IPS-NIHi11 (cell line): Measurements from ENCODE around the gene ALK.

ENCODE experiments used
- DNase-seq: peaks from one replicate; pipeline ENCODE4 v3.0.0; 2012; ENCODE audit warnings: mixed read lengths, low spot score

Gene ALK

DNA sequence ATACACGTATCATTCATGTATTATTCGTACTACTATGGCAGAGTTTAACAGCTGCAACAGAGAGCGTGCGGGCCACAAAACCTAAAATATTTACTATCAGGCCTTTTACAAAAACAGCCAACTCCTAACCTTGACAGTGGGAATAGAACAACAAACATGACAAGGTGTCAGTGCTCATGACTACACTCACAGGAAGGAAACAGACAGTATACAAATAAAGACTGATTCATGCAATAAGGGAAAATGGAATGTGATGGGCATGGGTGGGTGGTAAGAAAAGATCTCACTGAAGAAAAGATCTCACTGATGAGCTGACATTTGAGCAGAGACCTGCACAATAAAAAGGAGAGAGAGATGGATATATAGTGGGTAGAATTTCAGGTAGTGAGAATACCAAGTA lies 347.8 kb downstream of the ALK start:
- DNase-seq = no peak

DNA sequence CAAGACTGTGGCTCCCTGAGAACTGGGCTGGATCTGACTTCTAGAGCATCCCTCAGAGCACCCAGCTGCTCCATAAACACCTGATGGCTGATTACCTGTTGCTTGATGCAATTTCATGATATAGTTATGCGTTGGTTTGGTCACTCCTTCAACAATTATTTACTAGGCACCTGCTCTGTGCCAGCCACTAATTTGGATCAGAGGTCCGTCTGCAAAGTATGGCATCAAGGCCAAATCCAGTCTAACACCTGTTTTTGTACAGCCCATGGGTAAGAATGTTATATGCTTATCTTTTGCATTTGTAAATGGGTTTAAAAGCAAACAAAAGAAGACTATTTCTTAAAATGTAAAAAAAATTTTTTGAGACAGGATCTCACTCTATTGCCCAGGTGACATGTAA lies 348.2 kb downstream of the ALK start:
- DNase-seq = no peak

DNA sequence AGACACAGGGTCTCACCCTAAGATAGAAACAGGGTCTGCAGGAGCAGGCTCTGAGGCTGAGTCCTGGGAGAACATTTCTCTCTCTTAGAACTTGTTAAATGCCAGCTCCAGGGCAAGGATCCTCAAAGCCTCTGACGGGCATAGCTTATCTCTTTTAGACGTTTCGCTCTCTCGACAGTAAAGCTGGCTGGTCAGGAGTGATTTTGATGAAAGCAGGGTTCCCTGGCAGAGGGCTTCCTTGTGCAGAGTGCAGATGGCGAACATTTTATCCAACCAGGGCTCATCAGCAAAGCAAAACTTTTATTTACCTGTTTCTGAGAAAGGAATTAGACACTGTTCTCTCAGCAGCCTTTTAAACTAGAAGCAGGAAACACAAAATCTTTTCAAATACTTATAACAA lies 350.8 kb downstream of the ALK start:
- no peak for DNase-seq

DNA sequence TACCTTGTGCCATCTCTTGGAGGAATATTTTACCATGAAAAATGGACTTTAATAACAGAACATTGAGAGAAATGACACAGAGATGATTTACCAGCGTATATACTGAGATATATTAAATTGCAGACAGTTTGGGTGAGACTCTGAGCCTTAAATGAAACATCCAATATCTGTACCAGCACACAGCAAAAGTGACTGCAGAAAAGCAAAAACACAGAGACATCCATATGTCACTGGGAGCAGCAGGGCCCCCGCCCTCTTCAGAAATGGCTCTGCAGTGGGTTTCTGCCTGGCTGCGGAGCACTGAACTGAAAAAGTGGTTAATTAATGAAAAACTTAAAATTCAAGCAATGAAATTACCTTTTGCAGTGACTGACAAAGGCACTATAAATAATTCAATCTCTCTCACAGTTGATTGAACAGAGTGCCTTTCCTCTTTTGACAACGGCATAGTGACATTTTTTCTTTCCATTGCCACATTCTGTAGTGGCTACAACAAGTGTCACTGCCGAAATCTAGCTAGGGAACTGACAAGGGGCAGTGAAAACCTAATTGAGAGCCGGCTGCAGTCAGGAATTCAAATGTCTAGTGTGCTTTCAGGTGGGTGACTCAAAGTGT lies 353.4 kb downstream of the ALK start:
- no peak for DNase-seq

DNA sequence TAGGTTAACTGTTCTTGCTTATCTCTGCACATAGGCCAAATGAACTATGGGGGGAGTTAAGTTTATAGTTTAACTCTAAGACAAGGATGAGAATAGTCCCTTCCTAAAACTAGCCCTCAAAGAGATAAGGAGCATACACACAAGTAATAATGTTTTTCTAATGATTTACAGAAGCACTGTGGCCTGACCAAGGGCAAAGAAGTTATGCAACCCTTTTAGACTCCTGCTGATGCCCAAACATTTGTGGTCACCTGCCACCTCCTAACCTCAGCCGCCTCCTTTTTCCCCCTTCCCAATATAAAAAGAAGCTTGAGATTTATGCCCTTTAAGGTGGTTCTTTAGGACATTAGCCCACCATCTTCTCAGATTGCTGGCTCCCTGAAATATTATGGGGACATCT lies 357.7 kb downstream of the ALK start:
- no peak for DNase-seq

DNA sequence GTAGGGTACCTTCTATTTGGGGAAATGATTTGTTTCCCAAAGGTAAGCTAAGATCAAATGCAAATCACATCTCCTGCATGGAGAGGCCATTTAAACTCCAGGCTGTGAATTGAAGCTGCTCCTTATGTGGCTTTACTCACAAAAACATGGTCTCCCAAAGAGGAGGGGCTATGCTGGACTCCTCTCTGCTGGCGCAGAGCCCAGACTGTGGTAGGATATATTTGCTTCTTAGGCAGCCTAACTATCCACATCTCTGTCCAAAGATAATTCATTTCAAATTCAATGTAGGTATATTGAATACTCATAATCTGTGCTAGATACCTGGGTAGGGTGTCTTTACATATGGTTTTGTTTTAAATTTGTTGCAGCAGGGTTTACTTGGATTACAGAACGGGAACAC lies 358.5 kb downstream of the ALK start:
- DNase-seq = no peak

DNA sequence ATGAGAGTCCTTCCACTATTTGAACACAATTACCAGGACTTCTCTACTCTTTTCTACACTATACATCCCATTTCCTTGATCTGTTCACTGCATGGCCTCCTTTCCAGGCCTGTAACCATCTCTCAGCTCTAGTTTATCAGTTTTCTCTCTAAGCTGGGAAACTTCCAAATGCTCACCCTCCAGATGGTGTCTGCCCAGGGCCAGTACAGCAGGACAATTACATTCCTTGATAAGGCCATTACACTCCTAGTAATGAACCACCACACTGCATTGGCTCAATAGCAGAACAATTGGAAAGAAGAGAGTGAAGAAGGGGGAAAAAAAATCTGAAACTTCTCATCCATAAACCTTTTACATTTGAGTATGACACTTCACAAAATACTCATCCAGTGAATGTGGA lies 359.1 kb downstream of the ALK start:
- no peak for DNase-seq

DNA sequence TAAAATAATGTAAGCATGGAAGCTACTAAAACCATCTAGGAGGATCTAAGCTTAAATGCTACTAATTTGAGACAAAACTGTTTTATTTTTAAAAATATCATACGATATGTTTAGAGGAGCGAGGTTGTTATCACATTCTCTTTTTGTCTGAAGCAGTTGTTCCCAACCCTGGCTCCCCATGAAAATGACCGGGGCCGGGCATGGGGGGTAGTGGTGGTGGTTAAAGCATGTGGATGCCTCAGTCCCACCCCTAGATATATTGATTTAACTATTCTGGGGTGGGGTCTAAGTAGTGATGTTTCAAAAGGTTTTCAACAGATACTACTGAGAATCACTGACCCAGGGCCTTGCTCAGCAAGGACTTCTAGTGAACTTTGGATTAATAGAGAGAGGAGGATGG lies 359.8 kb downstream of the ALK start:
- DNase-seq = no peak

DNA sequence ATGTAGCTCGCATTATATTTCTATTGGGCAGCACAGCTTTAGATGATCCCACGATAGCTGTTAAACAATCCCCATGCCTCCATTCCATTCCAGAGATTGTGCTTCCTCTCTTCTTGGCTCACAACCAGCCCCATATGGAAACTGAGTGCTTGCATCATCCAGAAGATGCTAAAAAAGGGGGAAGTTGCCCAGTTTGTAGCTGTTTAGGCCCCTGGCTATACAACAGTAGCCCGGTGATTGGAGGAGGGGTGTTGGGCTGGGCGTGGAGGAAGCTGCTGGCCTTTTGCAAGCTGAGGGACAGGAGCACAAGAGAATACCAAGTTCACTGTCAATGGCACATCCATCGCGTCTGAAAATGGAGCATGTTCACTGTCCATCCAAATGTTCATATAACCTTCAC lies 360.2 kb downstream of the ALK start:
- no peak for DNase-seq

DNA sequence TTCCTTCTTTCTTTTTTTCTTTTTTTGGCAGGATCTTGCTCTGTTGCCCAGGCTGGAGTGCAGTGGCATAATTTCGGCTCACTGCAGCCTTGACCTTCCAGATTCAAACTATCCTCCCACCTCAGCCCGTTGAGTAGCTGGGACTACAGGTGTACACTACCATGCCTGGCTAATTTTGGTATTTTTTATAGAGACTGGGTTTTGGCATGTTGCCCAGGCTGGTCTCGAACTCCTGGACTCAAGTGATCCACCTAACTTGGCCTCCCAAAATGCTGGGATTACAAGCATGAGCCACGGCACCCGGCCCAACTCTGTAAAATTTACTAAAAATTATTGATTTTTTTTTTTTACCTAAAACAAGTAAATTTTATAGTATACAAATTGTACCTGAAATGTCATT lies 360.8 kb downstream of the ALK start:
- no peak for DNase-seq

DNA sequence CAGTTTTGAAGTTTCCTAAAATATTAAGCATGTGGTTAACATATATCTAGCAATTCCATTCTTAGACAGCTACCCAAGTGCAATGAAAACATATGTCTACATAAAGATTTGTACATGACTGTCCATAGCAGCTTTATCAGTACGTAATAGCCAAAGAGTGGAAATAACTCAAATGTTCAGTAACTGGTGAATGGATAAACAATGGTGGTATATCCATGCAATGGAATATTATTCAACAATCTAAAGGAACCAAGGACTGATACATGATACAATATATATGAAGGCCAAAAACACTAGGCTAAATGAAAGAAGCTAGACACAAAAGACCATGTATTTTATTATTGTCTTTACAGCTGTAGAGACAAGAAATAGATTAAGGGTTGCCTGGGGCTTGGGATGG lies 361.4 kb downstream of the ALK start:
- no peak for DNase-seq

DNA sequence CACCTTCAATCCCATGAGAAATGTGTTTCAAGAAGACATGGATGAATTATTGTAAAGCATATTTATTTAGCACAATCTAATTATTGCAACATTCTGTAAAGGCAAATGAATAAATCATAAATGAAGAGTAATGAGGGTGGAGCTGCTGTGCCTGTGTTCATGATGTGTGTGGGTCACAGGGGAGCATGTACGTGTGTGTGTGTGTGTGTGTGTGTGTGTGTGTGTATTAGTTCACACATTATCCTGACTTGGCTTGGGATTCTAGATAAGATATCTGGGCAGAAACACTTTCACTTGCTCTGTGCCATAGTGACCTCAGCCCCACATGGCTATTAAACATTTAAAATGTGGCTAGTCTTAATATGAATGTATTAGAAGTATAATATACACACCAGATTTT lies 361.8 kb downstream of the ALK start:
- no peak for DNase-seq

DNA sequence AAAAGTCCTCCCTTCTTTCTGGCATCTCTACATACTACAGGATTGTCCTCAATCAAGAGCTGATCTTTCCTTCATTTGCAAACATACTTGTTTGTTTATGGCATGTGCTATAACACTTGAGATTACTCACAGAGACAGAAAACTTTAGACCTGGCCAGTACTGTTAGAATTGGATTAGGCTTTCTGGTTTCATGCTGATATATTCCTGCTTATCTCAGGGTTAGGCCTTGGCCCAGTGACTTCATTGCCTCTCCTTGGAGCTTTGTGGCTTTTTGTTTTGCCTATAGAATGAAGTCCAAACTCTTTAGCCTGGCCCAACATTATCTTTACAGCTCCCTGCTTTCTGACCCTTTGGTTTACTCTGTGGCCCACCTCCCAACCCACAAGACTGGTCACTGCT lies 363.3 kb downstream of the ALK start:
- DNase-seq = no peak

DNA sequence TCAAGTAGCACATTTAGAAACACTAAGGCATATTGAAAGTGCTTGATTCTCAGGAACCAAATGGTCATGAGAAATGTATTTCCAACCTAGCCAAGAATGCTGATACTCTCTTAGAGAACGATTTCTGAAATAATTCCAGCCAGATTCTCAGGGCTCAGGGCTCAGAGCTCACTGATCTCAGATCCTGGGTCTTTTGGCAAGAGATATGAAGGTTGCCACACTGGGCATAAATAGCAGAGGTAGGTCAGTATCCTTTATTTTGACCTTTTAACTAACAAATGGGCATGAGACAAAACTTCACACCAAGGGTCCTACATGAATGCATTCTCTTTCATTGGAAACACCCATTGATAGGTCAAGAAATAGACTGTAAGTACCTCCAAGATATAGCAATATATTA lies 364.1 kb downstream of the ALK start:
- DNase-seq = no peak

DNA sequence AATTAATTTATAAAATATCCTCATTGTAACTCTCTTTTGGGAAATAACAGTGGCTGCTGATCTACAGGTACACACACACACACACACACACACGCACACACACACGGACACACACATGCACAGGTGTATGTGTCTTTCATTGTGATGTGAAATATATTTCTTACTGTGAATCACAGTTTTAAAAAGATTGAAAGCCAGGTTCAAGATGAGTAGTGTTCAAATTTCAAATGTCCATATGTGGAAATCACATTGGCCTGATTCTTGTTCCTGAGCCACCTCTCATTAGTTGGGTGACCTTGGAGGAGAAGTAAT lies 372.4 kb downstream of the ALK start:
- no peak for DNase-seq

DNA sequence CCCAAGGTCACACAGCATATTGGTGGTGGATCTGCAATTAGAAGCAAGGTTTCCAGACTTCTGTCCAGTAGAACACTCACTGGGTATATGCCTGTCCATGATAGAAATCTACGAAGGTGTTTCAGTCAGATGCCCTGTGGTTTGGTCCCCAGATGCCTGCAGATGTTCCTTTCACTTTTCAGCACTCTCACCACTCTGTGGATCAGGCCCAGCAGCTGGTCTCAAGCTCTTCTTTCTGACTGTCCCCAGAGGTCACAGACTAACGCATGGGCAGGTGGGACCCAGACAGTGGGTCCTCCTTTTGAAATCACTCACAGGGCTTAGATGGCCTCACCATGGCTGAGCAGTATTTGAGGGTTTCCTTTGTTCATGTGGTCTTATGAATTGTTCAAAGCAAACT lies 376.5 kb downstream of the ALK start:
- no peak for DNase-seq

DNA sequence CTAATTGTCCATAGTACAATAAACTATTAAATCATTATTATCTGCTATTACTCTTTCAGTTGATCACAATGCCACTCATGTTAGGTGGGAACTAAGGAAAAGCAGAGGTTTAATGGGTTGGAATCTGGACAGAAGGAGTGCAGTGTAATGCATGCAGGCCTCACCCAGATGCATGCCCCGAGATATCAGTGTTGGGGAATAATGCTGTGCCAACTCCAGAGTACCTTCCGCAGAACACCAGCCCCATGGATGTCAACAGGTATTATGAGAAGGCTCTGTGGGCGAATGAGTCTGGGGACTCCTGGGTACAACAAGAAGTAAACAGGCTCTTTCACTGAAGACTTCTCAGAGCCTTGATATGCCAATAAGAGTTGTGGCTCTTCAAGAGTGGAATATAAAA lies 377.4 kb downstream of the ALK start:
- no peak for DNase-seq

DNA sequence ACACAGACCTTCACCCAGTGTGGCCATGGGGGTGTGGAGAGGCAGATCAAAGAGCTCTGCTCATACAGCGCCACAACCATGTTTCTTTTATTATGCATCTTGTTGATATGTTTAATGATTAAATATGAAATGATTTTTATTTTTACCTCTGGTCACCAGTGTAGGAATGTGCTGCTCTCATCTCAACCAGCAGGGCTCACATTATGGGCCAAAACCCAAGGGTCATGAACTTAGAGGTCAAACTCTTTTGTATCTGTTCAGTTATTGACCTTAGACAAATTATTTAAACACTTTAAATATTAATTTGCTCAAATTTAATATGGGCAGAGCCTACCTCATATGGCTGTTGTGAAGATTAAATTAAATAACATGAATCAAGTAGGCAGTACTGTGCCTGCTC lies 386.2 kb downstream of the ALK start:
- no peak for DNase-seq

DNA sequence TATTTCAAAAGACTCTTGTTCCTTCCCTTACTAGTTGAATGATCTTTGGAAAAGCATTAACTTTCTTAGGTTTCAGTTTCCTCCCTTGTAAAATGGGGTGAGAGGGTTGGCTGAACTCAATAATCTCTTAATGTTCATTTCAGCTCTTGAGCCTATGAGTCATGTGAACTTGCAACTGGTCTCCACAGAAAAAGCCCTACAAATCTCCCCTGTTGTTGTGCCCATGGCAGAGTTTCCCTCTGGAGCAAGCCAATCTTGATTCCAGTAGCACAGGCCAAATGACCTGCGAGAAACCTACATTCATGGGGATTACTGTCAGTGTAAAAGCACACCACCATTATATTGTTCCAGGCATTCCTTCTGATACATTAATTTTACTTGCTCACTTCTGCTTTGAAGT lies 388.9 kb downstream of the ALK start:
- no peak for DNase-seq

DNA sequence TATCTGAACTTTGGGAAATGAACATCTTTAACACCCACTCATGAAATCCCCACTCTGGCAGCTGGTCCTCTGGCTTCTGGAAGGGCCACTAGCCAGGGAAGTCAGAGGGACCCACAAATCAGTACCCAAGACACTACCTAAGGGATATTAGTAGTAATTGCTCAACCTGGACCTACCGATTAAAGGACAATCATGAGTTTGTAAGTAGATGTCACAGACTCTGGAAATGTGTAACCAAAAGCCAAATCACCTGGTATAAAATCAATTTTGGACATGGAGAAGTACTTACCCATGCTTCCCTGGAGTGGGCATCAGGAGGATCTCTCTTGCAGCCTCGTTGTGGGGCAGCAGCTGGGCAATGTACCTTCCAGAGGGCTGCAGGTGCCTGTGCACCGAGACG lies 389.8 kb downstream of the ALK start:
- DNase-seq = no peak

DNA sequence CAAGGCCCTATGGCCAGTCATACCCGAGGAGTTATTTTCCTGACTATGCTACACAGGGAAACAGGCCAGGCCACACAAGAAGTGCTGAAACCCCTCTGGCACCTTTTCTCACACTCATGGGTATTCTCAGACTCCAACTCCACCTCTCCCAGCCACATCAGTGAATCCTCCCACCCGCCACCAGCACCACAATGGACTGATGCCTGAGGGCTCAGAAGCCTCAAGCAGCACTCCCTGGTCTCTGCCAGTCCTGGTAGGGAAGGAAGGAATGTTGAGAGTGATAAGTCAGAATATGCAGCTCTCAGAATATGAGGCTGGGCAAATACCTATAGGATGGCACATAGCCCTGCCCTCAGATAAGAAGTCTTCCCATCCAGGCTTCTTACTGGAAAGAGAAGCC lies 391.1 kb downstream of the ALK start:
- no peak for DNase-seq

DNA sequence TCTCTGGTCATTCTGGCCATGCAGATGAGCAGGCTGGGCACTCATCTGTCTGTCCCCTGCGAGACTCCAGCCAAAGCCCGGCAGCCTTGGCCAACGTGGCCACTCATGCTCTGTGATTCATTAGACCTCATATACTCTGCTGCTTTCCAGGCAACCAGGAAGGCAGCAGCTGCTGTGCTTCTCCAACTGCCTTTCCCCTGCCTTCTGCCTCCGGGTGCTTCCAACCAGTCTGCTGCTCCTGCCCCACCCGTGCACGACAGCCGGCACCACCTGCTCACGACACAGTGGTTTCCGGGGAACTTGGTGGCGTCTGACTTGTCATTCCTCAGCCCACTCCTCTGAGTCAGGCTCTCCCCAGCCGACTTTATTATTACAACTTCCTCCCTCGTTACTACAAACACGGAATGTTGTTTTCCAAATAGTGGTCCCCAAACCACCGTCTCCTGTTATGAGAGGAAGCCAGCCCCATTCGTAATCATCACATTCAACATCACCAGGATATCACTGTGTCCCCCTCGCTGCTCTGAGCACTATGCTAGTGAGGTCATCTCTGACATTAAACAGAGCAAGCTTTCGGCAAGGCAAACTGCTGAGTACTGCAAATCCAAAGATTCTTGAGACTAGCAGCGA lies 392.4 kb downstream of the ALK start:
- no peak for DNase-seq

DNA sequence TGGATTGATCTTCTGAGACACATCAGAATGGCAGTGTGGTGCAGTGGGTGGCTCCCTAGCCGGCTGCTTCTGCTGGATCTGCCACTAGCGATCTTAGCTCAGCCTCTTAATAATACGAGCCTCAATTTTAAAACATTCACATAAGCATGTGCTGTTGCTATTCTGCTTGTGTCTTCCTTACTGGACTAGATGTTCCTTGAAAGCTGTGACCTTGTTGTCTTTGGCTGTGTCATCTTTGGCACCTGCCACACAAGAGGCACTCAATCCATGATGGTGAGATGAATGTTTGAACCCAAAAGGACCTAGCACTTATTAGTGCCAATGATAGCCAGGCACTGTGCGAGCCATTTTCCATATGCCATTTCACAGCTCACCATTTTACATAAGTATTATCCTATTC lies 393.0 kb downstream of the ALK start:
- DNase-seq = no peak

DNA sequence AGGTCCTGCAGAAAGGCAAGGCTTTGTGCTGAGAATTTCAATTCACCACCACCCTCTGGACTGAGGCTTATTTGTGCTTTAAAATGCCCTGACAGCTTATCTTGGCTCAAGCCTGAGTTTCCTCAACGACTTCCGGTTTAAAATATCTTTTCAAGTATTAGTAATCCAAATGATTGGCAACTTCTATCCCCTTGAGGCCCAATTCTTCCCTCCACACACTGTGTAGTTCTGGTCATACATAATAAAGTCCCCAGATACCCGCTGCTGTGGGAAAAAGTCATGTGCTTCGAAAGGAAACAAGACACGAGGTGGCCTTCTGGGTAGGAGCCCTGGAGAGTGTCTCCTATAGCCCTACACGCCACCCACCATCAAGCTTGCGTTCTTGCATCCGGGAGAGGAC lies 393.4 kb downstream of the ALK start:
- DNase-seq = no peak
